Astrocyte of the hippocampus (primary cell): ENCODE measurements around the gene CDKN2A.
A peak's percentile ranks its signal among the peaks of the same experiment; 100 is the strongest.

Source experiments
- DNase-seq: peaks from one replicate; pipeline ENCODE4 v3.0.0; 2011; ENCODE audit warnings: low read depth, low spot score

Gene CDKN2A

GRCh38 chr9:21943464-21943863, 50.7 kb downstream of the CDKN2A start:
- DNase-seq = no peak

GRCh38 chr9:21941337-21941995, 52.7 kb downstream of the CDKN2A start:
- DNase-seq = no peak

GRCh38 chr9:21936161-21936560, 58.0 kb downstream of the CDKN2A start:
- peak; percentile 15 for DNase-seq

- DNase-seq = no peak
Observed at GRCh38 chr9:21935631-21936030, 58.6 kb downstream of the CDKN2A start.

DNA sequence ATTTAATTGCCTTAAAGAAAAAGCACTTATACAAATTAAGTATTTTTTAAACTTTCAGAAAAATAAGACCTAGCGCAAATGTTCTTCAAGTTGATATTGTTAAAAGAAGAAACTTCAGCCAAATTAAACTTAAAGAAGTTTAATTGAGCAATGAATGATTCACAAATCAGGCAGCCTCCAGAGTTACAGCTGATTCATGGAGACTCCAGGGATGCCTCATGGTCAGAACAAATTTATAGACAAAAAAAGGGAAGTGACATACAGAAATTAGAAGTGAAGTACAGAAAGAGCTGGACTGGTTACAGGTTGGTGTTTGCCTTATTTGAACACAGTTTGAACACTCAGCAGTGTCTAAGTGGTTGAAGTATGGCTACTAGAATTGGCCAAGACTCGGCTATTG, 60.3 kb downstream of the CDKN2A start:
- peak; percentile 7 for DNase-seq

DNA sequence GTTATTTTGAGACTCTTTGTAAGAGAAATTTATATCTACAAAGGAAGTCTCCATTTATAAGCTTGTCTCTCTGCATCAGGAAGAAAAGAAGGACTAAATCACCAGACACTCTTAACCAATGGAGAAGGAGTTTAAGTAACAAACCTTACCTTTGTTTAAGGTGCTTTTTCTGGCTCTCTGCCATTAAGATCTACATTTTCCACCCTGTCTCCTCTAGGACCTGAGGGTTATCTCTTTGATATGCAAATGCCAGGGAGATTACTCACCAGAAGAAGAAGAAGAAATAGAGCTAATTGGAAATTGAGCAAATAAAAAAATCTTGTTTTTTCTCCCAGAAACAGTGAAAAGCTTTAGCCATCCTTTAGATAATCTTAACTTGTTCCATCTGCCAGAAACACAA, 60.9 kb downstream of the CDKN2A start:
- DNase-seq = peak; percentile 8

DNA sequence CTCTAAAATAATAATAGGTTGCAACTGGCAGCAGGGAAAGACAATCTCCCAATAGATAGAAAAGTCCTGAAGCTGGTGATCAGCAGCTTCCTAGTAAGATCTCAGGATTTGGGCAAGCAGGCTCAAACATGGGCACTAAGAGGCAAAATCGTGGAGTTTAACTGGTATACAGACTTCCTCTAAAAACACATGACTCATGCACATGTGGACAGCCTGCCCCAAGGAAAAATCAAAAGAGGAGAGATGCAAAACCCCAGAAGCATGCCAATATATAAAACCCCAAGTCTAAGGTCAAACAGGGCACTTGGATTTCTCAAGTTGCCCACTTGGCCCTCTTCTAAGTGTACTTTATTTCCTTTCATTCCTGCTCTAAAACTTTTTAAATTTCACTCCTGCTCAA, 62.8 kb downstream of the CDKN2A start:
- DNase-seq = no peak

GRCh38 chr9:21927752-21928151, 66.4 kb downstream of the CDKN2A start:
- no peak for DNase-seq

- DNase-seq = no peak
Observed at GRCh38 chr9:21923694-21924093, 70.5 kb downstream of the CDKN2A start.

GRCh38 chr9:21919377-21920362, 74.5 kb downstream of the CDKN2A start:
- peak; percentile 47 for DNase-seq
